HepG2 (cell line): Measurements from ENCODE around the gene ESPNL. TPM values are rescaled to one million over a fixed set of nuclear protein-coding genes. Genes with fewer than 3 reads are reported as not detected.
A peak's percentile ranks its signal among the peaks of the same experiment; 100 is the strongest.

Experiments
- ARID3A ChIP-seq: IDR thresholded peaks from 2 replicates; pipeline ENCODE4 v1.6.1; 2012; ENCODE audit warnings: low read depth, low read length, improper control_type of control experiment
- ATF7 ChIP-seq, 2 experiments: fragments of 450-650 bp in 1 of 2; sonication (generic) in 1 of 2; formaldehyde crosslinking in 1 of 2; IDR thresholded peaks; 2 replicates each; pipeline versions ENCODE4 v1.4.0 to v1.6.1; 2016 to 2020; ENCODE audit warnings: antibody characterized with exemption in 1 of 2, mild to moderate bottlenecking in 1 of 2, missing genetic modification reagents in 1 of 2
- CERS6 ChIP-seq: sonication (generic); formaldehyde crosslinking; IDR thresholded peaks from 2 replicates; pipeline ENCODE4 v1.5.0; 2020; ENCODE audit warnings: missing genetic modification reagents
- EEA1 ChIP-seq: sonication (generic); formaldehyde crosslinking; IDR thresholded peaks from 2 replicates; pipeline ENCODE4 v1.5.1; 2020; ENCODE audit warnings: mild to moderate bottlenecking, missing genetic modification reagents, borderline replicate concordance
- FOXO1 ChIP-seq: sonication (generic); formaldehyde crosslinking; IDR thresholded peaks from 2 replicates; pipeline ENCODE4 v1.4.0; 2020; ENCODE audit warnings: missing genetic modification reagents
- GATAD2A ChIP-seq: IDR thresholded peaks from 2 replicates; pipeline ENCODE4 v1.6.1; 2016
- GFI1 ChIP-seq: sonication (generic); formaldehyde crosslinking; IDR thresholded peaks from 2 replicates; pipeline ENCODE4 v1.5.0; 2020; ENCODE audit warnings: missing genetic modification reagents, mild to moderate bottlenecking, borderline replicate concordance
- KLF11 ChIP-seq: IDR thresholded peaks from 2 replicates; pipeline ENCODE4 v1.6.1; 2016; ENCODE audit warnings: missing compliant biosample characterization
- LRRFIP1 ChIP-seq: sonication (generic); formaldehyde crosslinking; conservative IDR thresholded peaks from 2 replicates; pipeline ENCODE4 v1.4.0; 2020; ENCODE audit warnings: missing genetic modification reagents
- NAIF1 ChIP-seq: sonication (generic); formaldehyde crosslinking; IDR thresholded peaks from 2 replicates; pipeline ENCODE4 v1.5.0; 2020; ENCODE audit warnings: mild to moderate bottlenecking, missing genetic modification reagents, borderline replicate concordance
- NCOA2 ChIP-seq: sonication (generic); formaldehyde crosslinking; IDR thresholded peaks from 2 replicates; pipeline ENCODE4 v1.8.0; 2022; ENCODE audit warnings: inconsistent platforms
- NFRKB ChIP-seq: fragments of 450-650 bp; IDR thresholded peaks from 2 replicates; pipeline ENCODE4 v1.6.1; 2017
- NR1H2 ChIP-seq: sonication (generic); formaldehyde crosslinking; IDR thresholded peaks from 2 replicates; pipeline ENCODE4 v1.8.1; 2022; ENCODE audit warnings: low read depth, missing genetic modification reagents, borderline replicate concordance
- POLR2AphosphoS5 ChIP-seq: IDR thresholded peaks from 2 replicates; pipeline ENCODE4 v1.6.1; 2012; ENCODE audit warnings: low read depth, low read length
- RAD21 ChIP-seq: fragments of 450-650 bp; formaldehyde crosslinking; IDR thresholded peaks from 2 replicates; pipeline ENCODE4 v1.5.0; 2020; ENCODE audit warnings: mild to moderate bottlenecking
- RBFOX2 ChIP-seq: fragments of 200-400 bp; formaldehyde crosslinking; IDR thresholded peaks from 2 replicates; pipeline ENCODE4 v1.6.1; 2017; ENCODE audit warnings: low read depth, mild to moderate bottlenecking, low read length
- SALL2 ChIP-seq: sonication (generic); formaldehyde crosslinking; IDR thresholded peaks from 2 replicates; pipeline ENCODE4 v1.8.1; 2023; ENCODE audit warnings: mild to moderate bottlenecking, missing genetic modification reagents, inconsistent platforms
- TAF1 ChIP-seq: sonication (generic); formaldehyde crosslinking; IDR thresholded peaks from 2 replicates; pipeline ENCODE4 v1.4.0; 2020; ENCODE audit warnings: missing genetic modification reagents
- TEF ChIP-seq: sonication (generic); formaldehyde crosslinking; IDR thresholded peaks from 2 replicates; pipeline ENCODE4 v1.5.0; 2020; ENCODE audit warnings: missing genetic modification reagents
- ZBTB7B ChIP-seq: sonication (generic); formaldehyde crosslinking; IDR thresholded peaks from 2 replicates; pipeline ENCODE4 v1.4.0; 2020; ENCODE audit warnings: missing genetic modification reagents
- ZFYVE20 ChIP-seq: sonication (generic); formaldehyde crosslinking; IDR thresholded peaks from 2 replicates; pipeline ENCODE4 v1.8.0; 2023; ENCODE audit warnings: low read depth, mild to moderate bottlenecking, moderate library complexity, missing genetic modification reagents, borderline replicate concordance
- ZNF143 ChIP-seq: sonication (generic); formaldehyde crosslinking; IDR thresholded peaks from 2 replicates; pipeline ENCODE4 v1.4.0; 2020; ENCODE audit warnings: missing genetic modification reagents
- ZNF383 ChIP-seq: sonication (generic); formaldehyde crosslinking; IDR thresholded peaks from 2 replicates; pipeline ENCODE4 v1.4.0; 2020; ENCODE audit warnings: missing genetic modification reagents, mild to moderate bottlenecking, borderline replicate concordance
- ZNF567 ChIP-seq: sonication (generic); formaldehyde crosslinking; IDR thresholded peaks from 2 replicates; pipeline ENCODE4 v1.8.1; 2023; ENCODE audit warnings: mild to moderate bottlenecking, missing genetic modification reagents, borderline replicate concordance
- ZNF776 ChIP-seq: sonication (generic); formaldehyde crosslinking; IDR thresholded peaks from 2 replicates; pipeline ENCODE4 v1.4.0; 2020; ENCODE audit warnings: mild to moderate bottlenecking, missing genetic modification reagents
- polyA plus RNA-seq, 8 experiments: library from polyadenylated mRNA; depleted of rRNA in 3 of 8; stranded (reverse) in 7 of 8; unstranded in 1 of 8; fragments of >200 nt; fragmentation: Illumina TruSeq in 4 of 8; extraction: Trizol in 4 of 8; gene quantifications; 2 replicates each; pipeline versions ENCODE4 v1.2.1 to v1.2.3, GENCODE V29; 2011 to 2016; ENCODE audit warnings: low read depth in 4 of 8, missing spikeins in 1 of 8, mixed read lengths in 1 of 8; ENCODE audit not compliant: insufficient read depth in 1 of 8
- total RNA-seq, 5 experiments: library from RNA; depleted of rRNA; stranded (reverse); fragments of >200 nt; fragmentation: Illumina TruSeq; extraction: Trizol; gene quantifications; 2 replicates each; pipeline ENCODE4 v1.2.3, GENCODE V29; 2016; ENCODE audit warnings: low read depth in 1 of 5

Gene ESPNL
- total and polyA plus RNA-seq, 2 of the 13 experiments (the other 11 are each of a cell fraction or from before 2014, with no cell fraction given) = 0.45 to 0.80 TPM

- TF ChIP-seq NAIF1 (CRISPR knock-in tag) = no peak
- TF ChIP-seq GFI1 (CRISPR knock-in tag) = no peak
- 0 out of 2 replicates have a peak, but pooled peaks have one; percentile 23 for TF ChIP-seq RBFOX2
- no peak for TF ChIP-seq CERS6
- TF ChIP-seq LRRFIP1 (CRISPR knock-in tag) = no peak
- peak; percentile 88 for TF ChIP-seq ZBTB7B (CRISPR knock-in tag)
- TF ChIP-seq ZFYVE20 (CRISPR knock-in tag) = no peak
- TF ChIP-seq SALL2 (CRISPR knock-in tag) = no peak; the same call in 1 of the 2 replicates
- no peak for TF ChIP-seq ZNF776 (CRISPR knock-in tag)
- no peak for TF ChIP-seq ZNF143
- TF ChIP-seq TEF (CRISPR knock-in tag) = no peak
- peak; percentile 54; the same call in 1 of the 2 replicates for TF ChIP-seq TAF1 (CRISPR knock-in tag)
- TF ChIP-seq EEA1 (CRISPR knock-in tag) = 0 out of 2 replicates have a peak, but pooled peaks have one; percentile 78
- no peak for TF ChIP-seq ATF7 (IDR thresholded peaks at IDR 0.05)
- no peak for TF ChIP-seq ATF7 (CRISPR knock-in tag; IDR thresholded peaks at IDR 0.05)
- peak; percentile 44; the same call in 1 of the 2 replicates for TF ChIP-seq POLR2AphosphoS5
- no peak for TF ChIP-seq FOXO1
- no peak; the same call in 1 of the 2 replicates for TF ChIP-seq NCOA2 (CRISPR knock-in tag)
- no peak for TF ChIP-seq ZNF383
- no peak for TF ChIP-seq NFRKB
- TF ChIP-seq KLF11 (CRISPR knock-in tag) = peak; percentile 82; the same call in 1 of the 2 replicates
- no peak for TF ChIP-seq ZNF567 (CRISPR knock-in tag)
- peak; percentile 69 for TF ChIP-seq GATAD2A (CRISPR knock-in tag)
- TF ChIP-seq NR1H2 = no peak
- TF ChIP-seq RAD21 (CRISPR knock-in tag) = no peak
- no peak for TF ChIP-seq ARID3A
Measured at GRCh38 chr2:238107525-238108422, 7.6 kb downstream of the ESPNL start (continued).
